H9 (cell line): ENCODE results near the gene ABCC11. TPM values are rescaled to one million over a fixed set of nuclear protein-coding genes. Genes with fewer than 3 reads are reported as not detected.

Experiments
- DNase-seq: peaks from one replicate; pipeline ENCODE4 v3.0.0-alpha.2; 2017
- H2AFZ ChIP-seq: one replicate; pipeline ENCODE4 v1.6.1; 2013; ENCODE audit warnings: mild to moderate bottlenecking, low read length, control low read depth, moderate library complexity
- H2AK5ac ChIP-seq: 2 replicates; pipeline ENCODE4 v1.6.1; 2013; ENCODE audit warnings: low read length, control low read depth, mixed read lengths; ENCODE audit not compliant: insufficient read length
- H2BK120ac ChIP-seq: one replicate; pipeline ENCODE4 v1.6.1; 2013; ENCODE audit warnings: low read depth, mild to moderate bottlenecking, low read length, control low read depth, inconsistent platforms; ENCODE audit not compliant: poor library complexity, severe bottlenecking
- H2BK12ac ChIP-seq: 2 replicates; pipeline ENCODE4 v1.6.1; 2013; ENCODE audit warnings: low read length, control low read depth, mixed read lengths, low read depth; ENCODE audit not compliant: insufficient read length
- H2BK15ac ChIP-seq: 2 replicates; pipeline ENCODE4 v1.6.1; 2013; ENCODE audit warnings: low read depth, low read length, control low read depth
- H2BK20ac ChIP-seq: one replicate; pipeline ENCODE4 v1.6.1; 2013; ENCODE audit warnings: low read depth, mild to moderate bottlenecking, low read length, control low read depth, inconsistent platforms; ENCODE audit not compliant: poor library complexity, severe bottlenecking
- H2BK5ac ChIP-seq: 2 replicates; pipeline ENCODE4 v1.6.1; 2013; ENCODE audit warnings: low read length, control low read depth, mixed read lengths; ENCODE audit not compliant: insufficient read length
- H3K14ac ChIP-seq: 2 replicates; pipeline ENCODE4 v1.6.1; 2013; ENCODE audit warnings: low read length, control low read depth; ENCODE audit not compliant: insufficient read depth
- H3K18ac ChIP-seq: 2 replicates; pipeline ENCODE4 v1.6.1; 2013; ENCODE audit warnings: low read depth, mild to moderate bottlenecking, mixed read lengths, low read length, control low read depth; ENCODE audit not compliant: insufficient read length
- H3K23ac ChIP-seq: 2 replicates; pipeline ENCODE4 v1.6.1; 2013; ENCODE audit warnings: low read length, control low read depth, mixed read lengths, low read depth; ENCODE audit not compliant: insufficient read length
- H3K23me2 ChIP-seq: 2 replicates; pipeline ENCODE4 v1.6.1; 2013; ENCODE audit warnings: low read depth, mild to moderate bottlenecking, mixed read lengths, low read length, control low read depth; ENCODE audit not compliant: insufficient read length, poor library complexity, severe bottlenecking
- H3K27ac ChIP-seq: 2 replicates; pipeline ENCODE4 v1.5.1; 2013; ENCODE audit warnings: low read length, control low read depth, mixed read lengths, low read depth; ENCODE audit not compliant: insufficient read length
- H3K27me3 ChIP-seq: 2 replicates; pipeline ENCODE4 v1.6.1; 2013; ENCODE audit warnings: low read length, control low read depth, inconsistent platforms; ENCODE audit not compliant: insufficient read depth
- H3K4ac ChIP-seq: 2 replicates; pipeline ENCODE4 v1.6.1; 2013; ENCODE audit warnings: low read depth, mild to moderate bottlenecking, control low read depth, inconsistent platforms, low read length, moderate library complexity
- H3K4me1 ChIP-seq: 2 replicates; pipeline ENCODE4 v1.6.1; 2013; ENCODE audit warnings: low read length, control low read depth, inconsistent platforms; ENCODE audit not compliant: insufficient read depth
- H3K4me2 ChIP-seq: 2 replicates; pipeline ENCODE4 v1.6.1; 2013; ENCODE audit warnings: low read length, control low read depth, mixed read lengths; ENCODE audit not compliant: insufficient read length, insufficient read depth
- H3K56ac ChIP-seq: 2 replicates; pipeline ENCODE4 v1.6.1; 2013; ENCODE audit warnings: low read depth, mild to moderate bottlenecking, mixed read lengths, low read length, control low read depth; ENCODE audit not compliant: insufficient read length
- H3K79me1 ChIP-seq: 2 replicates; pipeline ENCODE4 v1.6.1; 2013; ENCODE audit warnings: low read depth, mild to moderate bottlenecking, moderate library complexity, low read length, control low read depth, inconsistent platforms; ENCODE audit not compliant: insufficient read depth, poor library complexity, severe bottlenecking
- H3K79me2 ChIP-seq: 2 replicates; pipeline ENCODE4 v1.6.1; 2013; ENCODE audit warnings: low read length, control low read depth, inconsistent platforms; ENCODE audit not compliant: insufficient read depth
- H3K9ac ChIP-seq: 2 replicates; pipeline ENCODE4 v1.6.1; 2013; ENCODE audit warnings: low read length, control low read depth, mixed read lengths; ENCODE audit not compliant: insufficient read length; ENCODE audit errors: extremely low read depth
- H3K9me3 ChIP-seq: one replicate; pipeline ENCODE4 v1.6.1; 2013; ENCODE audit warnings: low read depth, low read length, inconsistent platforms; ENCODE audit not compliant: control insufficient read depth
- H3T11ph ChIP-seq: one replicate; pipeline ENCODE4 v1.6.1; 2013; ENCODE audit warnings: mild to moderate bottlenecking, low read length, control low read depth, inconsistent platforms
- H4K20me1 ChIP-seq: one replicate; pipeline ENCODE4 v1.6.1; 2013; ENCODE audit not compliant: control insufficient read depth, insufficient read length, insufficient read depth
- H4K5ac ChIP-seq: 2 replicates; pipeline ENCODE4 v1.6.1; 2013; ENCODE audit warnings: low read depth, mild to moderate bottlenecking, mixed read lengths, low read length, control low read depth; ENCODE audit not compliant: insufficient read length
- H4K8ac ChIP-seq: replicated peaks from 2 replicates; pipeline ENCODE4 v1.6.1; 2013; ENCODE audit warnings: low read length, control low read depth, mixed read lengths, low read depth; ENCODE audit not compliant: insufficient read length
- H4K91ac ChIP-seq: 2 replicates; pipeline ENCODE4 v1.6.1; 2013; ENCODE audit warnings: low read depth, mild to moderate bottlenecking, moderate library complexity, mixed read lengths, low read length, control low read depth; ENCODE audit not compliant: insufficient read length
- H3K27ac Mint-ChIP-seq, 3 experiments: 2 replicates in 2 of 3; 3 replicates in 1 of 3; pipeline ENCODE4 v1.8.0; 2020 to 2021; ENCODE audit warnings: mixed read lengths in 3 of 3, mild to moderate bottlenecking in 1 of 3, moderate library complexity in 1 of 3
- H3K27me3 Mint-ChIP-seq: 2 replicates; pipeline ENCODE4 v1.8.0; 2021; ENCODE audit warnings: low read depth, mild to moderate bottlenecking, moderate library complexity, mixed read lengths
- H3K36me3 Mint-ChIP-seq, 3 experiments: 2 replicates in 2 of 3; 3 replicates in 1 of 3; pipeline ENCODE4 v1.8.0; 2020 to 2021; ENCODE audit warnings: low read depth in 3 of 3, mixed read lengths in 3 of 3; ENCODE audit not compliant: insufficient read depth in 1 of 3
- H3K4me1 Mint-ChIP-seq, 2 experiments: 2 replicates each; pipeline ENCODE4 v1.8.0; 2020; ENCODE audit warnings: mixed read lengths in 2 of 2
- H3K4me3 Mint-ChIP-seq, 2 experiments: 2 replicates in 1 of 2; 3 replicates in 1 of 2; pipeline ENCODE4 v1.8.0; 2020 to 2021; ENCODE audit warnings: mild to moderate bottlenecking in 2 of 2, mixed read lengths in 2 of 2, moderate library complexity in 1 of 2
- H3K9me3 Mint-ChIP-seq, 2 experiments: 2 replicates in 1 of 2; 3 replicates in 1 of 2; pipeline ENCODE4 v1.8.0; 2020; ENCODE audit warnings: mild to moderate bottlenecking in 2 of 2, mixed read lengths in 2 of 2, moderate library complexity in 1 of 2
- WGBS: extraction: QIAGEN DNeasy Blood & Tissue Kit; methylation state at CpG from one replicate; pipeline ENCODE4 v1.1.7; 2013; ENCODE audit warnings: missing lambda C conversion rate, low lambda C conversion rate, mixed read lengths; ENCODE audit not compliant: insufficient read length; ENCODE audit errors: extremely low coverage; 5-methylcytosine and 5-hydroxymethylcytosine counted together
- total RNA-seq: library from RNA; stranded (reverse); gene quantifications from 2 replicates; pipeline ENCODE4 v1.2.1, GENCODE V29; 2021
- TF ChIP-seq, protein P1 (sequence below): fragments of 200-600 bp; sonication (generic); conservative IDR thresholded peaks from 3 replicates; pipeline ENCODE4 v1.8.0; 2021; ENCODE audit warnings: antibody characterized with exemption, mild to moderate bottlenecking

Gene ABCC11
- total RNA-seq, 1 experiment from 2014 or later: 0.33 TPM

DNA sequence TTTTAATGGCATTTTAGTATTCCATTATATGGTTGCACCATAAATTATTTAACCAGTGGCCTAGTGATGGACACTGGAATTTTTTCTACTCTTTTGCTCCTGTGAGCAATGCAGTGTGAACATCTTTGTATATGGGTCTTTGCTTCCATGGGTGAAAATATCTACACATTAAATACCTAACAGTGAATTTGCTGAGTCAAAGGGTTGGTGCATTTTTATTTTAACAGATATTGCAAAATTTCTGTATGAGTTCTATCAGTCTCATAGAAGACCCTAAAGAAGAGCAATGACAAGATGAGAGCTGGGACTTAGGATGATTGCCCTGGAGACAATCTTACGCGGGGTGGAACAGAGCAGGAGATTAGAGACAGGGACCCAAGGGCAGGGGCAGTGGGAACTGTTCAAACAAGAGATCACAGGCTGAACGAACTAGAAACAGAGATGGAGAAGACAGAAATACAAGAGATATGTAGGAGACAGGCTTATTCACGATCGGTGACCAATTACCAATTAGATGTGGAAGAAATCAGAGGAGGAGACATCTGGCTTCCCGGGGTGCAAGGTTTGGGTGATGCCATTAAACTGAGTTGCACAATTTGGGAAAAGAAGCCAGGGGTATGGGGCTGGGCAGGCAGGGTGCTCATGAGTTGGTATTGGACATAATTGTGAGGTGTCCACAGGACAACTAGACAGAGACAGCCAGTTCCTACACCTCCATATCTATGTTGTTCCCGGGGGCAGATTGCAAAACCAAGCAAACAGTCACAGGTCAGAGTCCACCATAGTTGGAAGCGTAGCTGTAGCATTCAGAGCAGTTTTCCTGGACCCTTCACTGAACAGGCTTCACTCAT, 43.1 kb downstream of the ABCC11 start:
- Histone ChIP-seq H3K4ac (no peak overlapping the region), H3K23ac (no peak overlapping the region), H2BK15ac (no peak overlapping the region), H2AK5ac (no peak overlapping the region), H2BK12ac (no peak overlapping the region), H3K23me2 (no peaks in the 10 kb centered on the region), H3K4me1 (no peaks in the 10 kb centered on the region; the same call in 1 of the 2 replicates), H3K9me3 (no peaks in the 10 kb centered on the region), H4K8ac (no peak overlapping the region), H3K14ac (no peak overlapping the region), H3K79me1 (no peaks in the 10 kb centered on the region), H2BK5ac (no peak overlapping the region), H2BK20ac (no peak overlapping the region), H3K4me2 (no peak overlapping the region), H4K91ac (no peak overlapping the region), H3T11ph (no peak overlapping the region), H3K27ac (no peak overlapping the region), H3K56ac (no peak overlapping the region), H4K20me1 (no peaks in the 10 kb centered on the region), H2AFZ (no peak overlapping the region), H2BK120ac (no peak overlapping the region), H3K9ac (no peak overlapping the region), H4K5ac (no peak overlapping the region), H3K18ac (no peak overlapping the region), H3K79me2 (no peaks in the 10 kb centered on the region), H3K27me3 (no peaks in the 10 kb centered on the region)
- Mint-ChIP-seq H3K4me3 (no peak overlapping the region), H3K4me1 (peaks cover 0 to 5% of the 10 kb centered on the region in 2 experiments; a peak in 2 of 4 replicates), H3K9me3 (no peaks in the 10 kb centered on the region), H3K27ac (no peak overlapping the region), H3K36me3 (no peaks in the 10 kb centered on the region; a peak in 1 of 7 replicates), H3K27me3 (peaks cover 4% of the 10 kb centered on the region)
- TF ChIP-seq, protein P1, sequence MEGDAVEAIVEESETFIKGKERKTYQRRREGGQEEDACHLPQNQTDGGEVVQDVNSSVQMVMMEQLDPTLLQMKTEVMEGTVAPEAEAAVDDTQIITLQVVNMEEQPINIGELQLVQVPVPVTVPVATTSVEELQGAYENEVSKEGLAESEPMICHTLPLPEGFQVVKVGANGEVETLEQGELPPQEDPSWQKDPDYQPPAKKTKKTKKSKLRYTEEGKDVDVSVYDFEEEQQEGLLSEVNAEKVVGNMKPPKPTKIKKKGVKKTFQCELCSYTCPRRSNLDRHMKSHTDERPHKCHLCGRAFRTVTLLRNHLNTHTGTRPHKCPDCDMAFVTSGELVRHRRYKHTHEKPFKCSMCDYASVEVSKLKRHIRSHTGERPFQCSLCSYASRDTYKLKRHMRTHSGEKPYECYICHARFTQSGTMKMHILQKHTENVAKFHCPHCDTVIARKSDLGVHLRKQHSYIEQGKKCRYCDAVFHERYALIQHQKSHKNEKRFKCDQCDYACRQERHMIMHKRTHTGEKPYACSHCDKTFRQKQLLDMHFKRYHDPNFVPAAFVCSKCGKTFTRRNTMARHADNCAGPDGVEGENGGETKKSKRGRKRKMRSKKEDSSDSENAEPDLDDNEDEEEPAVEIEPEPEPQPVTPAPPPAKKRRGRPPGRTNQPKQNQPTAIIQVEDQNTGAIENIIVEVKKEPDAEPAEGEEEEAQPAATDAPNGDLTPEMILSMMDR: no peak
- no CpG with 5 or more reads among the region's 8 CpGs for WGBS
- no peak for DNase-seq
